Ishikawa (cell line): Measurements from ENCODE around the gene AGPAT3.

ENCODE experiments used
- CEBPB ChIP-seq: IDR thresholded peaks from 2 replicates; pipeline ENCODE4 v1.6.1; 2012
- CREB1 ChIP-seq: IDR thresholded peaks from 2 replicates; pipeline ENCODE4 v1.6.1; 2012; ENCODE audit warnings: low read depth
- EGR1 ChIP-seq: IDR thresholded peaks from 2 replicates; pipeline ENCODE4 v1.6.1; 2012
- EP300 ChIP-seq: IDR thresholded peaks from 2 replicates; pipeline ENCODE4 v1.6.1; 2012; ENCODE audit warnings: borderline replicate concordance
- FOXM1 ChIP-seq: IDR thresholded peaks from 2 replicates; pipeline ENCODE4 v1.6.1; 2012; ENCODE audit warnings: low read depth, borderline replicate concordance
- NFIC ChIP-seq: IDR thresholded peaks from 2 replicates; pipeline ENCODE4 v1.6.1; 2012
- RAD21 ChIP-seq: IDR thresholded peaks from 2 replicates; pipeline ENCODE4 v1.6.1; 2012; ENCODE audit warnings: low read depth
- TAF1 ChIP-seq: IDR thresholded peaks from 2 replicates; pipeline ENCODE4 v1.6.1; 2012; ENCODE audit warnings: low read depth, mild to moderate bottlenecking
- TCF12 ChIP-seq: IDR thresholded peaks from 2 replicates; pipeline ENCODE4 v1.6.1; 2012; ENCODE audit warnings: low read depth
- TEAD4 ChIP-seq: IDR thresholded peaks from 2 replicates; pipeline ENCODE4 v1.6.1; 2012
- USF1 ChIP-seq: IDR thresholded peaks from 2 replicates; pipeline ENCODE4 v1.6.1; 2012
- YY1 ChIP-seq: IDR thresholded peaks from 2 replicates; pipeline ENCODE4 v1.6.1; 2012; ENCODE audit warnings: low read depth
- ZBTB7A ChIP-seq: IDR thresholded peaks from 2 replicates; pipeline ENCODE4 v1.6.1; 2012; ENCODE audit warnings: low read depth
- TF ChIP-seq, protein P1 (sequence below): IDR thresholded peaks from 2 replicates; pipeline ENCODE4 v1.6.1; 2012
- TF ChIP-seq, protein P2 (sequence below): IDR thresholded peaks from 2 replicates; pipeline ENCODE4 v1.6.1; 2012; ENCODE audit warnings: low read depth, mild to moderate bottlenecking

Gene AGPAT3

DNA sequence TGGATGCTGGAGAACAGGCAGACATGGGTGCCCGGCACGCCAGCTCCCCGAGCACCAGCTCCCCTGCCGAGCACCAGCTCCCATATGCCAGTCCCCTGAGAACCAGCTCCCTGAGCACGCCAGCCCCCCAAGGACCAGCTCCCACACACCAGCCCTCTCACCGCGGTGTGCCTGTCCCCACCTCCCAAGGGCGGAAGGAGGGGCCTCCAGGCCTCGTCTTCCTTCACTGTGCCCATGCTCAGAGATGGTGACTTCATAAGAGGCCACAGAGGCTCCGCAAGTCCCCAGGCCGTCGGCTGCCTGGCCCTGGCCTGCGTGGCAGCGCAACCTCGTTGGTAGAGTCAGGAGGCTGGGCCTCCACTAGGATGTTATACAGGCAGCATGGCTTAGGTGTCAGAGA is 69.1 kb downstream of the AGPAT3 start:
- TF ChIP-seq RAD21 (no peak), TAF1 (no peak)

DNA sequence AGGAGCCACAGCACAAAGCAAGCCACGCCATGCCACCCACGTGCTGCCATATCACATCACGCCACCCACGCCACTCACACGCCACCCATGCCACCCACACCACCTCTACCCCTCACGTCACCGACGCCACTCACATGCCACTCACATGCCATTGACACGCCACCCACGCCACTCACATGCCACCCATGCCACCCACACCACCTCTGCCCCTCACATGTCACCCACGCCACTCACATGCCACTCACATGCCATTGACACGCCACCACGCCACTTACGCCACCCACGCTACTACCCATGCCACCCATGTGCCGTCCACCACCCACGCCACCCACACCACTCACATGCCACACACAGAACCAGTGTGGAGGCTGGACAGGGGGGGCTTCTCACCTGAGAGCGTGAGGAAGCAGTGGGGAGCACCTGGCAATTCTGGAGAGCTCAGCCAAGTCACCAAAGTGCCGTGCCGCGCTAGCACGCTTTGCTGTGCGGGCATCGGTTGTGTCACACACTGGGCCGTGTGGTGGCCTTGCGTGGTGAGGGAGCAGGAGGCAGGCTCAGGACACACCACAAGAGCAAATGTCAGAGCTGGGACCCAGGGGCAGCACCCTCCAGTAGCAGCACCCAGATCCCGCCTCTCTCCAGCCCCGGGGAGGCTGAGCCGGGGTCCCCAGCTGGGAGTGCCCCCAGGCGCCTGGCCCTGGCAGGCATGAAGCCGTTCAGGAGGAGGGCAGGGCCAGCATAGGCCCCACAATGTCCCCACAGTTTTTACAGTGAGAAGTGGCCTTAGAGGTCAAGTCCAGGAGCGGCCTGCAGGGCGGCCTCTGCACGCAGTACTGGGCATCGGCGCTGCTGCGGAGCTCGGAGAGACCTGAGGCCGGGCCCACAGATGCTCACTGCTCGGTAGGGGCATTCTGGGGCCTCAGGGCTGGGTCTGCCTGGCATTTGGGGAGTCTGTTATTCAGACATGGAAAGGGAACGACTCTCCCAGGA is 70.0 kb downstream of the AGPAT3 start:
- TF ChIP-seq FOXM1 (no peak), TCF12 (no peak), TAF1 (no peak), USF1 (no peak), CEBPB (no peak), RAD21 (no peak), ZBTB7A (no peak), EP300 (no peak), CREB1 (no peak), TEAD4 (no peak), YY1 (no peak), EGR1 (no peak), NFIC (no peak)
- TF ChIP-seq, protein P1, sequence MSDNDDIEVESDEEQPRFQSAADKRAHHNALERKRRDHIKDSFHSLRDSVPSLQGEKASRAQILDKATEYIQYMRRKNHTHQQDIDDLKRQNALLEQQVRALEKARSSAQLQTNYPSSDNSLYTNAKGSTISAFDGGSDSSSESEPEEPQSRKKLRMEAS, result no peak
- TF ChIP-seq, protein P2, sequence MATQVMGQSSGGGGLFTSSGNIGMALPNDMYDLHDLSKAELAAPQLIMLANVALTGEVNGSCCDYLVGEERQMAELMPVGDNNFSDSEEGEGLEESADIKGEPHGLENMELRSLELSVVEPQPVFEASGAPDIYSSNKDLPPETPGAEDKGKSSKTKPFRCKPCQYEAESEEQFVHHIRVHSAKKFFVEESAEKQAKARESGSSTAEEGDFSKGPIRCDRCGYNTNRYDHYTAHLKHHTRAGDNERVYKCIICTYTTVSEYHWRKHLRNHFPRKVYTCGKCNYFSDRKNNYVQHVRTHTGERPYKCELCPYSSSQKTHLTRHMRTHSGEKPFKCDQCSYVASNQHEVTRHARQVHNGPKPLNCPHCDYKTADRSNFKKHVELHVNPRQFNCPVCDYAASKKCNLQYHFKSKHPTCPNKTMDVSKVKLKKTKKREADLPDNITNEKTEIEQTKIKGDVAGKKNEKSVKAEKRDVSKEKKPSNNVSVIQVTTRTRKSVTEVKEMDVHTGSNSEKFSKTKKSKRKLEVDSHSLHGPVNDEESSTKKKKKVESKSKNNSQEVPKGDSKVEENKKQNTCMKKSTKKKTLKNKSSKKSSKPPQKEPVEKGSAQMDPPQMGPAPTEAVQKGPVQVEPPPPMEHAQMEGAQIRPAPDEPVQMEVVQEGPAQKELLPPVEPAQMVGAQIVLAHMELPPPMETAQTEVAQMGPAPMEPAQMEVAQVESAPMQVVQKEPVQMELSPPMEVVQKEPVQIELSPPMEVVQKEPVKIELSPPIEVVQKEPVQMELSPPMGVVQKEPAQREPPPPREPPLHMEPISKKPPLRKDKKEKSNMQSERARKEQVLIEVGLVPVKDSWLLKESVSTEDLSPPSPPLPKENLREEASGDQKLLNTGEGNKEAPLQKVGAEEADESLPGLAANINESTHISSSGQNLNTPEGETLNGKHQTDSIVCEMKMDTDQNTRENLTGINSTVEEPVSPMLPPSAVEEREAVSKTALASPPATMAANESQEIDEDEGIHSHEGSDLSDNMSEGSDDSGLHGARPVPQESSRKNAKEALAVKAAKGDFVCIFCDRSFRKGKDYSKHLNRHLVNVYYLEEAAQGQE, result no peak

DNA sequence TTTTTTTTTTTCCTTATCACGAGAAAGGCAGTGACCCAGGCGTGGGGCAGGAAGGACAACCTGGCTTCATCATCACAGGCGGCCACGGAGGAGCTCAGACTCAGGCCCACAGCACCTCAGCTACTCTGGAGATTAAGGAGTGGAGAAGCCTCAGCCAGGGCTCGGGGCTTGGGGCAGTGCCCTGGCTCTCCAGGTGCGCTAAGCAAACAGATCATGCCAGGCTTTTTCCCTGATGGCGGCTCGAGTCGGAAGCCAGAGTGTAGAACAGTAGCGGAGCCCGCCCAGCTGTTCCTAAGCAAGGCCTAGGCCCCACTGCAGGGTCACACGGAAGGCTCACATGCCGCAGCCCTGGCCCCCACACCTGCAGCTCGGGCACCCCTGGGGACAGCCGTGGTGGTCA is 70.7 kb downstream of the AGPAT3 start:
- TF ChIP-seq, protein P1, result no peak

GRCh38 chr21:43936247-43936967 is 71.4 kb downstream of the AGPAT3 start:
- TF ChIP-seq CEBPB (no peak), RAD21 (no peak), FOXM1 (no peak), USF1 (no peak), TAF1 (no peak), TCF12 (no peak), EGR1 (no peak), CREB1 (no peak), YY1 (no peak)
- TF ChIP-seq, protein P1, result no peak
- TF ChIP-seq, protein P2, result no peak

GRCh38 chr21:43937051-43937832 is 72.2 kb downstream of the AGPAT3 start:
- TF ChIP-seq EGR1 (no peak), EP300 (no peak), CEBPB (no peak)
